Activated B cell treated with CpG ODN at 0.5 μM for 24 hours (primary cell): ENCODE measurements around the gene HDGFL3. TPM values are rescaled to one million over a fixed set of nuclear protein-coding genes. Genes with fewer than 3 reads are reported as not detected.
A peak's percentile ranks its signal among the peaks of the same experiment; 100 is the strongest.

Experiments used
- ATAC-seq: fragments of 200-7000 bp; cut with Tn5 transposase; one replicate; pipeline ENCODE4 v1.10.0; 2021; ENCODE audit warnings: low read depth, mild to moderate bottlenecking, moderate library complexity
- CTCF ChIA-PET: fragments of 350-600 bp; sonication (Branson Sonifier 250); formaldehyde crosslinking; loops from one replicate; lab custom pipeline; 2021; ENCODE audit warnings: antibody characterized with exemption; lab: Charles Lee
- POLR2A ChIA-PET: fragments of 350-600 bp; sonication (Branson Sonifier 250); formaldehyde crosslinking; loops from one replicate; lab custom pipeline; 2021; ENCODE audit warnings: antibody characterized with exemption; lab: Charles Lee
- DNase-seq: peaks from one replicate; pipeline ENCODE4 v3.0.0; 2022
- H3K27ac Mint-ChIP-seq: one replicate; pipeline ENCODE4 v1.8.0; 2020; ENCODE audit warnings: mixed read lengths
- H3K27me3 Mint-ChIP-seq: one replicate; pipeline ENCODE4 v1.8.0; 2021; ENCODE audit warnings: mixed read lengths
- H3K36me3 Mint-ChIP-seq: one replicate; pipeline ENCODE4 v1.8.0; 2021; ENCODE audit warnings: low read depth, mixed read lengths
- H3K4me1 Mint-ChIP-seq: one replicate; pipeline ENCODE4 v1.8.0; 2021; ENCODE audit warnings: mixed read lengths
- H3K4me3 Mint-ChIP-seq: one replicate; pipeline ENCODE4 v1.8.0; 2020; ENCODE audit warnings: mild to moderate bottlenecking, mixed read lengths
- H3K9me3 Mint-ChIP-seq: one replicate; pipeline ENCODE4 v1.8.0; 2020; ENCODE audit warnings: mixed read lengths
- intact Hi-C: fragments of 100-400 bp; cut with micrococcal nuclease; formaldehyde crosslinking; loops from one replicate; pipeline ENCODE4 v1.15.1; 2024
- total RNA-seq: library from RNA; stranded (reverse); gene quantifications from 2 replicates; pipeline ENCODE4 v1.2.3, GENCODE V29; 2022
- TF ChIP-seq, protein P1 (sequence below): fragments of 200-600 bp; IDR thresholded peaks from one replicate; pipeline ENCODE4 v1.8.0; 2022; ENCODE audit warnings: antibody characterized with exemption, mild to moderate bottlenecking

Gene HDGFL3
- total RNA-seq, 1 donor from 2014 or later = 1.8 TPM

DNA sequence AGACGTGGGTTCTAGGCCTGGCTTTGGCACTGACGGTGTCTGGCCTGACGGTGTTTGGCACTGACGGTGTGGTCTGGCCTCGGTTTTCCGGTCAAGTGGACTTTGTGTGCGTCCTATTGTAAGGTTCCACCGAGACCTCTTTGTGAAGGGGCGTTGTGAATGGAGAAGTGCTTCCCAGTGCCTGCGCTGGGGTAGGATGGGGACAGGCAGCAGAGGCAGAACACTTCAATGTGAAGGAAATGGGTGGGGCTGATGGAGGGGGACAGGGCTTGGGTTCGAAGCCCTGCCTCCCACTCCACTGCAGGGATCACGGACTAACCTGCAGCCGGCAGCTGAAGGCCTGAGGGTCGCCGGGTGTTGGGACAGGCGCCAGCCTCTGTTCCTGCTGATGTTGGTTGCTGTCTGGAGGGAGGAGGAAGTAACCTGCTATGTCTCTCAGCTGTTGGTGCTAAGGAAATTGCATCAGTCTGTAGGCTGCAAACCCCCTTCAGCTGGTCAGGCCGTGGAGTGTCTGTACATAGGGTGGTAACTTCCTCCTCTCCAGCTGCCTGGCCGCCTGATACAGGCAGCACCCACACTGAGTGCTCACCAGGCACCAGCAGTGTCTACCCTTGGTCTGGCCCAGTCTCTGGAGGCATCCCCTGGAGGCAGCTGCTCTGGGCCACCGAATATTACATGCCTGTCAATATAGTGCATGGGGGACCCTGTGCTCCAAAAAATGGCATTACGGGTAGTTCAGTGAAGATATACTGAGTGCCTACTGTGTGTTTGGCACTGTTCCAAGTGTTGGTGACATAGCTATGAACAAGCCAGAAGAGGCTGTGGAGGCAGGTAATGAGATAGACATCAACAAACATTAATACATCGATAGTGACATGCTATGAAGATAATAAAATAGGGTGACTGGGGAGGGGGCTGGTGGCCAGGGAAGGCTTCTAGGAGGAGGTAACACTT lies 99.1 kb downstream of the HDGFL3 start:
- peak; percentile 85 for ATAC-seq
- intact Hi-C loops = loop anchor here (2.0 to 5.0 kb wide), 3 partner anchors 16 to 96 kb away; partner anchors contain the start of gene C15orf40
- no peaks in the 10 kb centered on the region for H3K36me3 Mint-ChIP-seq
- DNase-seq = peak; percentile 26
- TF ChIP-seq, protein P1, sequence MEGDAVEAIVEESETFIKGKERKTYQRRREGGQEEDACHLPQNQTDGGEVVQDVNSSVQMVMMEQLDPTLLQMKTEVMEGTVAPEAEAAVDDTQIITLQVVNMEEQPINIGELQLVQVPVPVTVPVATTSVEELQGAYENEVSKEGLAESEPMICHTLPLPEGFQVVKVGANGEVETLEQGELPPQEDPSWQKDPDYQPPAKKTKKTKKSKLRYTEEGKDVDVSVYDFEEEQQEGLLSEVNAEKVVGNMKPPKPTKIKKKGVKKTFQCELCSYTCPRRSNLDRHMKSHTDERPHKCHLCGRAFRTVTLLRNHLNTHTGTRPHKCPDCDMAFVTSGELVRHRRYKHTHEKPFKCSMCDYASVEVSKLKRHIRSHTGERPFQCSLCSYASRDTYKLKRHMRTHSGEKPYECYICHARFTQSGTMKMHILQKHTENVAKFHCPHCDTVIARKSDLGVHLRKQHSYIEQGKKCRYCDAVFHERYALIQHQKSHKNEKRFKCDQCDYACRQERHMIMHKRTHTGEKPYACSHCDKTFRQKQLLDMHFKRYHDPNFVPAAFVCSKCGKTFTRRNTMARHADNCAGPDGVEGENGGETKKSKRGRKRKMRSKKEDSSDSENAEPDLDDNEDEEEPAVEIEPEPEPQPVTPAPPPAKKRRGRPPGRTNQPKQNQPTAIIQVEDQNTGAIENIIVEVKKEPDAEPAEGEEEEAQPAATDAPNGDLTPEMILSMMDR = no peak
- peaks cover 20% of the 10 kb centered on the region for H3K4me1 Mint-ChIP-seq
- H3K27me3 Mint-ChIP-seq = peaks cover 21% of the 10 kb centered on the region
- ChIA-PET POLR2A (interaction anchor here (0.9 to 3.2 kb wide), 3 partner anchors 41 to 569 kb away, joined by 3 to 22 read pairs (median 4); partner anchors contain the start of genes BTBD1, C15orf40 and RPS17), CTCF (no interaction called here)
- H3K4me3 Mint-ChIP-seq = peak overlapping the region; percentile 87
- no peaks in the 10 kb centered on the region for H3K9me3 Mint-ChIP-seq
- peak overlapping the region; percentile 65 for H3K27ac Mint-ChIP-seq

DNA sequence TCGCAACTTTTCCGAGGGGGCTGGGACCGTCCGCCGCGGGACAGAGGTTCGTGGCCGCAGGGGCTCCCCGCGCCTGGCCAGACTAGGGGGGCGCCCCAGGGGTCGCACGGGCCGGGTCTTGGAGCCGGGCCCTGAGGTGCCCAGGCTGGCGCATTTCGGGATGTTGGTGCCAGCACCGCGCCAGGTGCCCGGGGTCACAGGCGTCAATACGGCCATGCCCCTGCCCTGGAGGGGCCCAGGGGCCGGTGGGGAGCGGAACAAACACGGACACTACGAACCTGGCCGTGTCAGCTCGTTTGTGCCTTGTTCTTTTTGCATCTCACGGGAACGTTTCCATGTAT lies 99.8 kb downstream of the HDGFL3 start:
- Mint-ChIP-seq H3K27me3 (peaks cover 21% of the 10 kb centered on the region), H3K36me3 (no peaks in the 10 kb centered on the region), H3K9me3 (no peaks in the 10 kb centered on the region), H3K27ac (peak overlapping the region; percentile 65), H3K4me1 (peaks cover 20% of the 10 kb centered on the region), H3K4me3 (peak overlapping the region; percentile 87)
- TF ChIP-seq, protein P1 = no peak
- peak; percentile 18 for DNase-seq
- ChIA-PET POLR2A (interaction anchor here (3.2 kb wide), 1 partner anchor 40 kb away, joined by 22 read pairs; the partner anchor contains the start of gene BTBD1), CTCF (interaction anchor here (0.6 kb wide), 1 partner anchor 145 kb away, joined by 4 read pairs; no protein-coding TSS in a partner anchor)
- ATAC-seq = no peak
- intact Hi-C loops = loop anchor here (2.0 to 5.0 kb wide), 3 partner anchors 15 to 96 kb away; partner anchors contain the start of gene C15orf40

GRCh38 chr15:83106994-83107840 lies 100.4 kb downstream of the HDGFL3 start, which contains the start of gene TM6SF1:
TSS of gene TM6SF1 (plus strand) at chr15:83107645. CDS start at chr15:83107681, 36 bp downstream.
- H3K4me3 Mint-ChIP-seq = peak within 1 kb of the TSS; percentile 87
- TF ChIP-seq, protein P1 = no peak
- ATAC-seq (peak; percentile 36), DNase-seq (peak; percentile 40)
- intact Hi-C loops = loop anchor here (5.0 kb wide), 2 partner anchors 45 to 95 kb away; partner anchors contain the start of gene C15orf40
- H3K27me3 Mint-ChIP-seq = peaks cover 22% of the 10 kb centered on the region
- H3K36me3 Mint-ChIP-seq = no peaks in the 10 kb centered on the region
- POLR2A ChIA-PET = interaction anchor here (3.2 kb wide), 1 partner anchor 39 kb away, joined by 22 read pairs; the partner anchor contains the start of gene BTBD1
- CTCF ChIA-PET = interaction anchor here (0.6 kb wide), 1 partner anchor 144 kb away, joined by 4 read pairs; no protein-coding TSS in a partner anchor
- H3K9me3 Mint-ChIP-seq = no peaks in the 10 kb centered on the region
- peak within 1 kb of the TSS; percentile 65 for H3K27ac Mint-ChIP-seq
- H3K4me1 Mint-ChIP-seq = peaks cover 20% of the 10 kb centered on the region

GRCh38 chr15:83105440-83105839 lies 102.2 kb downstream of the HDGFL3 start:
- peaks cover 28% of the 10 kb centered on the region for H3K27me3 Mint-ChIP-seq
- H3K4me3 Mint-ChIP-seq = peak overlapping the region; percentile 64
- DNase-seq (no peak), ATAC-seq (no peak)
- no peaks in the 10 kb centered on the region for H3K9me3 Mint-ChIP-seq
- H3K4me1 Mint-ChIP-seq = peaks cover 20% of the 10 kb centered on the region
- no peaks in the 10 kb centered on the region for H3K36me3 Mint-ChIP-seq
- H3K27ac Mint-ChIP-seq = no peak overlapping the region
- ChIA-PET CTCF (interaction anchor here (0.8 kb wide), 1 partner anchor 10 kb away, joined by 3 read pairs; no protein-coding TSS in a partner anchor), POLR2A (interaction anchor here (0.8 to 1.1 kb wide), 2 partner anchors 38 to 96 kb away, joined by 3 to 4 read pairs; partner anchors contain the start of gene BTBD1)
- TF ChIP-seq, protein P1 = no peak
- intact Hi-C loops = loop anchor here (5.0 kb wide), 2 partner anchors 43 to 93 kb away; partner anchors contain the start of gene C15orf40
